SU-DHL-6 (cell line): Measurements from ENCODE around the gene GP1BA.
A peak's percentile ranks its signal among the peaks of the same experiment; 100 is the strongest.

Experiments used
- H2AFZ ChIP-seq: fragments of 200-600 bp; sonication (generic); 2 replicates; pipeline ENCODE4 v1.6.1; 2014; ENCODE audit warnings: low read depth, mild to moderate bottlenecking, moderate library complexity, mixed read lengths, antibody characterized with exemption, low read length; ENCODE audit not compliant: severe bottlenecking
- H3F3A ChIP-seq: fragments of 200-600 bp; shearing (Covaris generic); 2 replicates; pipeline ENCODE4 v1.6.0; 2016; ENCODE audit warnings: antibody characterized with exemption, mild to moderate bottlenecking; ENCODE audit not compliant: insufficient read depth
- H3K27ac ChIP-seq: fragments of 200-600 bp; sonication (generic); 2 replicates; pipeline ENCODE4 v1.5.1; 2016; ENCODE audit warnings: low read depth, mild to moderate bottlenecking, low read length, moderate library complexity, mixed read lengths
- H3K27me3 ChIP-seq: fragments of 200-600 bp; sonication (generic), shearing (Covaris generic); 2 replicates; pipeline ENCODE4 v1.6.0; 2014; ENCODE audit warnings: mild to moderate bottlenecking, low read length
- H3K36me3 ChIP-seq: fragments of 200-600 bp; sonication (generic); 2 replicates; pipeline ENCODE4 v1.6.1; 2014; ENCODE audit warnings: mild to moderate bottlenecking, low read length, mixed read lengths
- H3K4me2 ChIP-seq: fragments of 300-600, 200-600 bp; shearing (Covaris generic), sonication (generic); 2 replicates; pipeline ENCODE4 v1.6.0; 2014; ENCODE audit warnings: low read length, low read depth, mild to moderate bottlenecking; ENCODE audit not compliant: poor library complexity, severe bottlenecking
- H3K4me3 ChIP-seq: fragments of 200-600 bp; sonication (generic); 2 replicates; pipeline ENCODE4 v1.5.1; 2014; ENCODE audit warnings: antibody characterized with exemption, low read length, mild to moderate bottlenecking, mixed read lengths; ENCODE audit not compliant: insufficient read depth, poor library complexity, severe bottlenecking
- H3K79me2 ChIP-seq: fragments of 200-600 bp; sonication (generic); 2 replicates; pipeline ENCODE4 v1.6.1; 2014; ENCODE audit warnings: mild to moderate bottlenecking, low read length, moderate library complexity; ENCODE audit not compliant: insufficient read depth
- H3K9ac ChIP-seq: fragments of 200-600 bp; sonication (generic); 2 replicates; pipeline ENCODE4 v1.7.0; 2014; ENCODE audit warnings: mild to moderate bottlenecking, low read length
- H3K9me2 ChIP-seq: fragments of 200-600 bp; sonication (generic); replicated peaks from 2 replicates; pipeline ENCODE4 v1.6.1; 2014; ENCODE audit warnings: low read length; ENCODE audit not compliant: insufficient read depth
- H3K9me3 ChIP-seq: fragments of 200-600 bp; sonication (generic); 2 replicates; pipeline ENCODE4 v1.6.1; 2014; ENCODE audit warnings: low read length, mixed read lengths; ENCODE audit not compliant: insufficient read depth
- H4K20me1 ChIP-seq: fragments of 200-600 bp; sonication (generic); 2 replicates; pipeline ENCODE4 v1.6.1; 2014; ENCODE audit warnings: low read depth, mild to moderate bottlenecking, antibody characterized with exemption, low read length, moderate library complexity, mixed read lengths
- CTCF ChIP-seq: fragments of 200-600 bp; sonication (generic); IDR thresholded peaks from one replicate; pipeline ENCODE4 v1.5.1; 2017; ENCODE audit warnings: antibody characterized with exemption, mild to moderate bottlenecking, low read length, moderate library complexity; ENCODE audit not compliant: insufficient read depth, poor library complexity, severe bottlenecking
- EZH2phosphoT487 ChIP-seq: fragments of 200-600 bp; sonication (generic), shearing (Covaris generic); conservative IDR thresholded peaks from 2 replicates; pipeline ENCODE4 v1.6.1; 2018; ENCODE audit warnings: mild to moderate bottlenecking, antibody characterized with exemption, low read length, moderate library complexity, mixed read lengths

GP1BA gene

GRCh38 chr17:4948931-4949320 lies 16.8 kb downstream of the GP1BA start:
- Histone ChIP-seq H3F3A (peaks cover 49% of the 10 kb centered on the region), H3K4me3 (peak overlapping the region; percentile 100), H3K9me3 (no peaks in the 10 kb centered on the region), H3K27ac (peak overlapping the region; percentile 100), H3K27me3 (no peaks in the 10 kb centered on the region), H3K9me2 (no peaks in the 10 kb centered on the region), H2AFZ (no peak overlapping the region), H3K79me2 (peaks cover 31% of the 10 kb centered on the region), H3K36me3 (peaks cover 11% of the 10 kb centered on the region; the same call in 1 of the 2 replicates), H3K9ac (peak overlapping the region; percentile 100), H3K4me2 (peak overlapping the region; percentile 98), H4K20me1 (peaks cover 3% of the 10 kb centered on the region; the same call in 1 of the 2 replicates)
- TF ChIP-seq CTCF (no peak), EZH2phosphoT487 (no peak)

GRCh38 chr17:4949321-4950074 lies 17.4 kb downstream of the GP1BA start:
- no peaks in the 10 kb centered on the region for H3K9me2 ChIP-seq
- H3F3A ChIP-seq: peaks cover 44% of the 10 kb centered on the region
- H3K4me3 ChIP-seq: peak overlapping the region; percentile 100
- no peaks in the 10 kb centered on the region for H3K9me3 ChIP-seq
- peak overlapping the region; percentile 63 for H2AFZ ChIP-seq
- peak overlapping the region; percentile 100 for H3K9ac ChIP-seq
- peaks cover 11% of the 10 kb centered on the region; the same call in 1 of the 2 replicates for H3K36me3 ChIP-seq
- H4K20me1 ChIP-seq: peaks cover 3% of the 10 kb centered on the region; the same call in 1 of the 2 replicates
- no peaks in the 10 kb centered on the region for H3K27me3 ChIP-seq
- H3K79me2 ChIP-seq: peaks cover 31% of the 10 kb centered on the region
- no peak for TF ChIP-seq EZH2phosphoT487
- no peak for TF ChIP-seq CTCF
- peak overlapping the region; percentile 98 for H3K4me2 ChIP-seq
- H3K27ac ChIP-seq: peak overlapping the region; percentile 100

GRCh38 chr17:4950075-4950745 lies 18.1 kb downstream of the GP1BA start:
- H3K4me3 ChIP-seq: peak overlapping the region; percentile 100
- H3K9ac ChIP-seq: peak overlapping the region; percentile 100
- peaks cover 11% of the 10 kb centered on the region; the same call in 1 of the 2 replicates for H3K36me3 ChIP-seq
- TF ChIP-seq EZH2phosphoT487 (no peak), CTCF (no peak)
- peaks cover 30% of the 10 kb centered on the region for H3K79me2 ChIP-seq
- no peaks in the 10 kb centered on the region for H3K27me3 ChIP-seq
- peaks cover 36% of the 10 kb centered on the region for H3F3A ChIP-seq
- H3K9me2 ChIP-seq: no peaks in the 10 kb centered on the region
- peak overlapping the region; percentile 21 for H2AFZ ChIP-seq
- H3K27ac ChIP-seq: peak overlapping the region; percentile 100
- peaks cover 3% of the 10 kb centered on the region; the same call in 1 of the 2 replicates for H4K20me1 ChIP-seq
- peak overlapping the region; percentile 98 for H3K4me2 ChIP-seq
- no peaks in the 10 kb centered on the region for H3K9me3 ChIP-seq
